A549 (cell line): Measurements from ENCODE around the gene ARGLU1. TPM values are rescaled to one million over a fixed set of nuclear protein-coding genes. Genes with fewer than 3 reads are reported as not detected.

Experiments
- ATAC-seq, 2 experiments: fragments of 200-7000 bp in 1 of 2; fragments of >200 bp in 1 of 2; cut with Nextera tagmentation in 1 of 2; cut with Tn5 transposase in 1 of 2; 3 replicates each; pipeline versions ENCODE4 v1.8.0 to v1.9.1; 2018 to 2020; ENCODE audit warnings: mild to moderate bottlenecking in 1 of 2, moderate library complexity in 1 of 2
- CTCF ChIA-PET: fragments of 300-600 bp; sonication (Branson Sonifier 250); formaldehyde crosslinking; extraction: SDS; loops from one replicate; lab custom pipeline; 2021; ENCODE audit warnings: antibody characterized with exemption, inconsistent platforms; lab: Yijun Ruan, JAX
- POLR2A ChIA-PET: fragments of 350-600 bp; formaldehyde crosslinking; extraction: SDS; loops from one replicate; lab custom pipeline; 2021; ENCODE audit warnings: antibody characterized with exemption, inconsistent platforms; lab: Yijun Ruan, JAX
- DNase-seq, 2 experiments: peaks; one replicate each; pipeline versions ENCODE4 v3.0.0 to v3.0.0-alpha.2; 2011 to 2016; ENCODE audit warnings: low read depth in 1 of 2, low spot score in 1 of 2
- FAIRE-seq: peaks from 2 replicates; lab custom pipeline; 2011; peaks lifted over from hg19 to GRCh38; lab: Jason Lieb, UNC
- H3K27ac ChIP-seq, 2 experiments: fragments of >200 bp; sonication (Bioruptor Twin); formaldehyde crosslinking; 3 replicates each; pipeline ENCODE4 v1.5.1; 2016 to 2017
- H3K4me1 ChIP-seq: fragments of >200 bp; sonication (Bioruptor Twin); formaldehyde crosslinking; 3 replicates; pipeline ENCODE4 v1.6.1; 2016
- H3K4me2 ChIP-seq: fragments of >200 bp; sonication (Bioruptor Twin); formaldehyde crosslinking; 3 replicates; pipeline ENCODE4 v1.6.1; 2016
- H3K4me3 ChIP-seq: fragments of >200 bp; sonication (Bioruptor Twin); formaldehyde crosslinking; 3 replicates; pipeline ENCODE4 v1.5.1; 2016
- H3K9me3 ChIP-seq: fragments of >200 bp; sonication (Bioruptor Twin); formaldehyde crosslinking; 3 replicates; pipeline ENCODE4 v1.6.1; 2016
- BHLHE40 ChIP-seq: IDR thresholded peaks from 2 replicates; pipeline ENCODE4 v1.6.1; 2012; ENCODE audit warnings: low read depth, low read length, inconsistent platforms
- CBX8 ChIP-seq: fragments of 200-600 bp; sonication (generic); IDR thresholded peaks from 2 replicates; pipeline ENCODE4 v1.6.1; 2016
- CEBPB ChIP-seq, 2 experiments: fragments of >200 bp in 1 of 2; sonication (Bioruptor Twin) in 1 of 2; formaldehyde crosslinking in 1 of 2; IDR thresholded peaks; 2 replicates each; pipeline ENCODE4 v1.6.1; 2012 to 2016
- EP300 ChIP-seq, 2 experiments: fragments of >200 bp; sonication (Bioruptor Twin); formaldehyde crosslinking; IDR thresholded peaks; 2 replicates in 1 of 2; 3 replicates in 1 of 2; pipeline ENCODE4 v1.6.1; 2016 to 2017
- FOSB ChIP-seq: fragments of 250-450 bp; sonication (Bioruptor Pico); IDR thresholded peaks from 2 replicates; pipeline ENCODE4 v1.5.0; 2020; ENCODE audit warnings: mild to moderate bottlenecking, moderate library complexity
- GATA3 ChIP-seq: IDR thresholded peaks from 2 replicates; pipeline ENCODE4 v1.6.1; 2012; ENCODE audit warnings: borderline replicate concordance
- HDAC2 ChIP-seq: fragments of 200-600 bp; sonication (generic); IDR thresholded peaks from 2 replicates; pipeline ENCODE4 v1.6.1; 2016
- HOXB13 ChIP-seq: fragments of 250-450 bp; sonication (Bioruptor Pico); IDR thresholded peaks from 2 replicates; pipeline ENCODE4 v1.5.0; 2020; ENCODE audit warnings: low read depth, mild to moderate bottlenecking, moderate library complexity
- KDM1A ChIP-seq: fragments of 200-600 bp; sonication (generic); IDR thresholded peaks from 2 replicates; pipeline ENCODE4 v1.6.1; 2016; ENCODE audit warnings: low read depth, mild to moderate bottlenecking
- KDM5A ChIP-seq: fragments of 200-600 bp; sonication (generic); IDR thresholded peaks from 2 replicates; pipeline ENCODE4 v1.6.1; 2016; ENCODE audit warnings: antibody characterized with exemption, mild to moderate bottlenecking
- NFE2L2 ChIP-seq: fragments of 150-350 bp; conservative IDR thresholded peaks from 2 replicates; pipeline ENCODE4 v1.6.1; 2014; ENCODE audit warnings: low read length
- NR3C1 ChIP-seq: fragments of >200 bp; sonication (Bioruptor Twin); formaldehyde crosslinking; IDR thresholded peaks from 3 replicates; pipeline ENCODE4 v1.6.1; 2017
- PHF8 ChIP-seq: fragments of 200-600 bp; sonication (generic); IDR thresholded peaks from 2 replicates; pipeline ENCODE4 v1.6.1; 2016; ENCODE audit warnings: low read depth, mild to moderate bottlenecking, antibody characterized with exemption, moderate library complexity, borderline replicate concordance
- POLR2AphosphoS2 ChIP-seq: conservative IDR thresholded peaks from 2 replicates; pipeline ENCODE4 v1.6.1; 2012; ENCODE audit warnings: low read length, improper control_type of control experiment, inconsistent platforms
- RCOR1 ChIP-seq: fragments of 150-350 bp; IDR thresholded peaks from 2 replicates; pipeline ENCODE4 v1.6.1; 2014; ENCODE audit warnings: antibody characterized with exemption, low read length, low read depth
- RFX5 ChIP-seq: fragments of 450-650 bp; IDR thresholded peaks from 2 replicates; pipeline ENCODE4 v1.7.1; 2014; ENCODE audit warnings: antibody characterized with exemption, mild to moderate bottlenecking, moderate library complexity
- RNF2 ChIP-seq: fragments of 200-600 bp; sonication (generic); IDR thresholded peaks from 2 replicates; pipeline ENCODE4 v1.6.1; 2016; ENCODE audit warnings: low read depth, mild to moderate bottlenecking, antibody characterized with exemption, moderate library complexity, borderline replicate concordance
- TFCP2L1 ChIP-seq: fragments of 250-450 bp; sonication (Bioruptor Pico); IDR thresholded peaks from 2 replicates; pipeline ENCODE4 v1.5.0; 2021; ENCODE audit warnings: mild to moderate bottlenecking
- ZFP36 ChIP-seq: fragments of 450-650 bp; IDR thresholded peaks from 2 replicates; pipeline ENCODE4 v1.6.1; 2014; ENCODE audit warnings: borderline replicate concordance; ENCODE audit not compliant: partially characterized antibody
- ZNF302 ChIP-seq: fragments of 250-450 bp; sonication (Bioruptor Pico); IDR thresholded peaks from 2 replicates; pipeline ENCODE4 v1.9.0; 2021; ENCODE audit warnings: inconsistent platforms, mild to moderate bottlenecking, moderate library complexity
- WGBS: methylation state at CpG from one replicate; pipeline ENCODE4 v1.1.6; 2017; ENCODE audit errors: missing lambda C conversion rate; 5-methylcytosine and 5-hydroxymethylcytosine counted together
- polyA plus RNA-seq, 4 experiments: library from polyadenylated mRNA; depleted of rRNA in 3 of 4; stranded (reverse); fragments of >200 nt; fragmentation: RNase III in 1 of 4; extraction: RNeasy Plus Mini Kit Qiagen cat#74134 plus additional on column Dnase treatment in 1 of 4; gene quantifications; 2 replicates in 3 of 4; 3 replicates in 1 of 4; pipeline ENCODE4 v1.2.3, GENCODE V29; 2011 to 2017
- TF ChIP-seq, protein P1 (sequence below): fragments of 150-350 bp; IDR thresholded peaks from 2 replicates; pipeline ENCODE4 v1.6.1; 2014; ENCODE audit warnings: low read depth, mild to moderate bottlenecking, low read length
- TF ChIP-seq, protein P2 (sequence below): fragments of 200-600 bp; sonication (generic); IDR thresholded peaks from 2 replicates; pipeline ENCODE4 v1.6.1; 2016; ENCODE audit warnings: antibody characterized with exemption, mild to moderate bottlenecking, moderate library complexity
- TF ChIP-seq, protein P3 (sequence below): IDR thresholded peaks from 2 replicates; pipeline ENCODE4 v1.6.1; 2012; ENCODE audit warnings: low read depth, borderline replicate concordance
- TF ChIP-seq, protein P4 (sequence below): fragments of >200 bp; sonication (Bioruptor Twin); formaldehyde crosslinking; IDR thresholded peaks from 3 replicates; pipeline ENCODE4 v1.6.1; 2016
- TF ChIP-seq, protein P5 (sequence below): fragments of >200 bp; sonication (Bioruptor Twin); formaldehyde crosslinking; IDR thresholded peaks from 3 replicates; pipeline ENCODE4 v1.5.1; 2016

The ARGLU1 gene
- polyA plus RNA-seq, 2 of the 4 experiments (the other 2 are of a cell fraction) = 67.2 to 137 TPM

DNA sequence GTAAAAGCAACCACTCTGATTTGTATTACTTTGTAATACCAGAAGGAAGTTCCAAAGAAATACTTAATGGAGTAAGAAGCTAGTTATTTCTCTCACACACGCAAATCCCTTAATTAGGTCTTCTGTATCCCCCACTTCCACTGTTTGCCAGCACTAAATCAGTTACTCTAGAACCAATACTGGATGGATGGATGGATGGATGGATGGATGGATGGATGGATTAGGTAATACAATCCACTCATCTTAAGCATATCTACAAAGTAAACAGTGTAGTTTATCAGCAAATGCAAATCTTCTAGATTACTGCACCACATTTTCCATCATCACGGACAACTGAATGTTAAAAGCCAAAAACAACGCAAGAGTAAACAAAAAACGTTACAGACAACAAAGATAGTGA, 27.3 kb downstream of the ARGLU1 start:
- CTCF ChIA-PET = no interaction called here
- ATAC-seq (no peak), DNase-seq (no peak)
- Histone ChIP-seq H3K4me1 (no peaks in the 10 kb centered on the region), H3K4me3 (no peak overlapping the region)
- TF ChIP-seq BHLHE40 (no peak), ZFP36 (no peak), RNF2 (no peak), PHF8 (no peak), NFE2L2 (no peak), HDAC2 (no peak), CEBPB (IDR thresholded peaks at IDR 0.05) (no peak), TFCP2L1 (CRISPR knock-in tag) (no peak), KDM5A (no peak), KDM1A (no peak), FOSB (CRISPR knock-in tag) (no peak), POLR2AphosphoS2 (no peak), EP300 (IDR thresholded peaks at IDR 0.05) (no peak), RFX5 (no peak), RCOR1 (no peak), HOXB13 (no peak)
- TF ChIP-seq, protein P1, sequence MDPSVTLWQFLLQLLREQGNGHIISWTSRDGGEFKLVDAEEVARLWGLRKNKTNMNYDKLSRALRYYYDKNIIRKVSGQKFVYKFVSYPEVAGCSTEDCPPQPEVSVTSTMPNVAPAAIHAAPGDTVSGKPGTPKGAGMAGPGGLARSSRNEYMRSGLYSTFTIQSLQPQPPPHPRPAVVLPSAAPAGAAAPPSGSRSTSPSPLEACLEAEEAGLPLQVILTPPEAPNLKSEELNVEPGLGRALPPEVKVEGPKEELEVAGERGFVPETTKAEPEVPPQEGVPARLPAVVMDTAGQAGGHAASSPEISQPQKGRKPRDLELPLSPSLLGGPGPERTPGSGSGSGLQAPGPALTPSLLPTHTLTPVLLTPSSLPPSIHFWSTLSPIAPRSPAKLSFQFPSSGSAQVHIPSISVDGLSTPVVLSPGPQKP = no peak
- TF ChIP-seq, protein P2, sequence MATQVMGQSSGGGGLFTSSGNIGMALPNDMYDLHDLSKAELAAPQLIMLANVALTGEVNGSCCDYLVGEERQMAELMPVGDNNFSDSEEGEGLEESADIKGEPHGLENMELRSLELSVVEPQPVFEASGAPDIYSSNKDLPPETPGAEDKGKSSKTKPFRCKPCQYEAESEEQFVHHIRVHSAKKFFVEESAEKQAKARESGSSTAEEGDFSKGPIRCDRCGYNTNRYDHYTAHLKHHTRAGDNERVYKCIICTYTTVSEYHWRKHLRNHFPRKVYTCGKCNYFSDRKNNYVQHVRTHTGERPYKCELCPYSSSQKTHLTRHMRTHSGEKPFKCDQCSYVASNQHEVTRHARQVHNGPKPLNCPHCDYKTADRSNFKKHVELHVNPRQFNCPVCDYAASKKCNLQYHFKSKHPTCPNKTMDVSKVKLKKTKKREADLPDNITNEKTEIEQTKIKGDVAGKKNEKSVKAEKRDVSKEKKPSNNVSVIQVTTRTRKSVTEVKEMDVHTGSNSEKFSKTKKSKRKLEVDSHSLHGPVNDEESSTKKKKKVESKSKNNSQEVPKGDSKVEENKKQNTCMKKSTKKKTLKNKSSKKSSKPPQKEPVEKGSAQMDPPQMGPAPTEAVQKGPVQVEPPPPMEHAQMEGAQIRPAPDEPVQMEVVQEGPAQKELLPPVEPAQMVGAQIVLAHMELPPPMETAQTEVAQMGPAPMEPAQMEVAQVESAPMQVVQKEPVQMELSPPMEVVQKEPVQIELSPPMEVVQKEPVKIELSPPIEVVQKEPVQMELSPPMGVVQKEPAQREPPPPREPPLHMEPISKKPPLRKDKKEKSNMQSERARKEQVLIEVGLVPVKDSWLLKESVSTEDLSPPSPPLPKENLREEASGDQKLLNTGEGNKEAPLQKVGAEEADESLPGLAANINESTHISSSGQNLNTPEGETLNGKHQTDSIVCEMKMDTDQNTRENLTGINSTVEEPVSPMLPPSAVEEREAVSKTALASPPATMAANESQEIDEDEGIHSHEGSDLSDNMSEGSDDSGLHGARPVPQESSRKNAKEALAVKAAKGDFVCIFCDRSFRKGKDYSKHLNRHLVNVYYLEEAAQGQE = no peak
- TF ChIP-seq, protein P3, sequence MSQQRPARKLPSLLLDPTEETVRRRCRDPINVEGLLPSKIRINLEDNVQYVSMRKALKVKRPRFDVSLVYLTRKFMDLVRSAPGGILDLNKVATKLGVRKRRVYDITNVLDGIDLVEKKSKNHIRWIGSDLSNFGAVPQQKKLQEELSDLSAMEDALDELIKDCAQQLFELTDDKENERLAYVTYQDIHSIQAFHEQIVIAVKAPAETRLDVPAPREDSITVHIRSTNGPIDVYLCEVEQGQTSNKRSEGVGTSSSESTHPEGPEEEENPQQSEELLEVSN = no peak
- TF ChIP-seq, all 56 proteins: peak for 0
- Histone ChIP-seq H3K9me3 (no peaks in the 10 kb centered on the region), H3K4me2 (no peak overlapping the region), H3K27ac (no peak overlapping the region)
- WGBS = 81% methylated on average over 4 of the region's 4 CpGs
- POLR2A ChIA-PET = no interaction called here
- FAIRE-seq = no peak

DNA sequence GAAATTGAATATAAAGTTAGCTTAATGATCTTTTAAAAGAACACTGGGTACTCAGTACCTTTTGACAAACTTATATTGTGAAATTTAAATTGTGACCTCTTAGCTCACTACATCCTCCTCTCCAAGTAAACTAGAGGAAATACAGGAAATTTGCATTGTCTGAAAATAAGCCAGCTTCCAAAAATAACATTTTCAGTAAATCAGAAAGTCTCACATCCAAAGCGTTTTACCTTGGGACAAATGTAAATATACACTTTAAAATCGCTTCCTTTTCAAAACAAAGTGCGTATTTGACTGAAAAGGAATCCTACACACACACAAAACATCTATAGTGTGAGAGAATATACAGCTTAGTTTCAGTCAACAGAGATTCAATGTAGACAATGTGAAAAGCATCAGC, 30.4 kb downstream of the ARGLU1 start:
- ATAC-seq = no peak
- CTCF ChIA-PET = interaction anchor here (1.9 to 2.4 kb wide), 4 partner anchors 11 to 1966 kb away, joined by 4 to 24 read pairs (median 9); no protein-coding TSS in a partner anchor

More for the DNA sequence above, 30.4 kb downstream of the ARGLU1 start:
- Histone ChIP-seq H3K4me3 (no peak overlapping the region), H3K27ac (no peak overlapping the region), H3K4me1 (no peaks in the 10 kb centered on the region), H3K9me3 (no peaks in the 10 kb centered on the region), H3K4me2 (no peak overlapping the region)
- 70% methylated on average over 3 of the region's 3 CpGs for WGBS
- FAIRE-seq = no peak
- POLR2A ChIA-PET = no interaction called here
- no peak for DNase-seq
- TF ChIP-seq ZFP36 = no peak
- TF ChIP-seq, protein P4, sequence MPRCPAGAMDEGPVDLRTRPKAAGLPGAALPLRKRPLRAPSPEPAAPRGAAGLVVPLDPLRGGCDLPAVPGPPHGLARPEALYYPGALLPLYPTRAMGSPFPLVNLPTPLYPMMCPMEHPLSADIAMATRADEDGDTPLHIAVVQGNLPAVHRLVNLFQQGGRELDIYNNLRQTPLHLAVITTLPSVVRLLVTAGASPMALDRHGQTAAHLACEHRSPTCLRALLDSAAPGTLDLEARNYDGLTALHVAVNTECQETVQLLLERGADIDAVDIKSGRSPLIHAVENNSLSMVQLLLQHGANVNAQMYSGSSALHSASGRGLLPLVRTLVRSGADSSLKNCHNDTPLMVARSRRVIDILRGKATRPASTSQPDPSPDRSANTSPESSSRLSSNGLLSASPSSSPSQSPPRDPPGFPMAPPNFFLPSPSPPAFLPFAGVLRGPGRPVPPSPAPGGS = no peak
- no peak for TF ChIP-seq HOXB13
- TF ChIP-seq NR3C1 = no peak
- TF ChIP-seq, protein P5, sequence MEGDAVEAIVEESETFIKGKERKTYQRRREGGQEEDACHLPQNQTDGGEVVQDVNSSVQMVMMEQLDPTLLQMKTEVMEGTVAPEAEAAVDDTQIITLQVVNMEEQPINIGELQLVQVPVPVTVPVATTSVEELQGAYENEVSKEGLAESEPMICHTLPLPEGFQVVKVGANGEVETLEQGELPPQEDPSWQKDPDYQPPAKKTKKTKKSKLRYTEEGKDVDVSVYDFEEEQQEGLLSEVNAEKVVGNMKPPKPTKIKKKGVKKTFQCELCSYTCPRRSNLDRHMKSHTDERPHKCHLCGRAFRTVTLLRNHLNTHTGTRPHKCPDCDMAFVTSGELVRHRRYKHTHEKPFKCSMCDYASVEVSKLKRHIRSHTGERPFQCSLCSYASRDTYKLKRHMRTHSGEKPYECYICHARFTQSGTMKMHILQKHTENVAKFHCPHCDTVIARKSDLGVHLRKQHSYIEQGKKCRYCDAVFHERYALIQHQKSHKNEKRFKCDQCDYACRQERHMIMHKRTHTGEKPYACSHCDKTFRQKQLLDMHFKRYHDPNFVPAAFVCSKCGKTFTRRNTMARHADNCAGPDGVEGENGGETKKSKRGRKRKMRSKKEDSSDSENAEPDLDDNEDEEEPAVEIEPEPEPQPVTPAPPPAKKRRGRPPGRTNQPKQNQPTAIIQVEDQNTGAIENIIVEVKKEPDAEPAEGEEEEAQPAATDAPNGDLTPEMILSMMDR = no peak
- TF ChIP-seq NFE2L2 = no peak
- no peak for TF ChIP-seq CBX8
- no peak for TF ChIP-seq ZNF302 (CRISPR knock-in tag)
- TF ChIP-seq, protein P3 = no peak
- no peak for TF ChIP-seq PHF8
- TF ChIP-seq GATA3 = no peak
